HG03196 (cell line): ENCODE data around the gene DCP2.

ENCODE experiments used
- ATAC-seq: cut with Tn5 transposase; IDR thresholded peaks from one replicate; pipeline ENCODE4 v1.9.1; 2021; ENCODE audit not compliant: unreplicated experiment

Gene DCP2

GRCh38 chr5:112965733-112966306 is 10.8 kb upstream of the DCP2 start:
- ATAC-seq: no peak

GRCh38 chr5:112967520-112968083 is 9.0 kb upstream of the DCP2 start:
- ATAC-seq: no peak

GRCh38 chr5:112968411-112969106 is 8.0 kb upstream of the DCP2 start:
- ATAC-seq: no peak

- ATAC-seq: no peak
Observed at GRCh38 chr5:112971276-112971675, 5.3 kb upstream of the DCP2 start.

- ATAC-seq: no peak
Observed at GRCh38 chr5:112973036-112973435, 3.6 kb upstream of the DCP2 start.

- ATAC-seq: no peak
Observed at GRCh38 chr5:112973904-112974303, 2.7 kb upstream of the DCP2 start.

- ATAC-seq: no peak
Observed at GRCh38 chr5:112974901-112975300, 1.7 kb upstream of the DCP2 start.

GRCh38 chr5:112975721-112976431 is 722 bp upstream of the DCP2 start:
- peak; percentile 12 for ATAC-seq

GRCh38 chr5:112977440-112977861 is 853 bp downstream of the DCP2 start:
- ATAC-seq: no peak

- ATAC-seq: no peak
Observed at GRCh38 chr5:112978836-112979235, 2.2 kb downstream of the DCP2 start.

- ATAC-seq: no peak
Observed at GRCh38 chr5:112979723-112980122, 3.1 kb downstream of the DCP2 start.

- no peak for ATAC-seq
Observed at GRCh38 chr5:112983363-112983762, 6.8 kb downstream of the DCP2 start.

GRCh38 chr5:112986224-112986623 is 9.6 kb downstream of the DCP2 start:
- no peak for ATAC-seq

GRCh38 chr5:112995764-112996618 is 19.4 kb downstream of the DCP2 start:
- peak; percentile 79 for ATAC-seq

- ATAC-seq: no peak
Observed at GRCh38 chr5:112996830-112997374, 20.3 kb downstream of the DCP2 start.

GRCh38 chr5:112998296-112998695 is 21.7 kb downstream of the DCP2 start:
- ATAC-seq: no peak

GRCh38 chr5:113000466-113000865 is 23.9 kb downstream of the DCP2 start:
- no peak for ATAC-seq

GRCh38 chr5:113002423-113002822 is 25.8 kb downstream of the DCP2 start:
- ATAC-seq: no peak

- ATAC-seq: no peak
Observed at GRCh38 chr5:113003763-113004162, 27.2 kb downstream of the DCP2 start.

- no peak for ATAC-seq
Observed at GRCh38 chr5:113005454-113005853, 28.9 kb downstream of the DCP2 start.
